Measurements from ENCODE around the gene PARP12.
"Not testable (repeated sequence)": the region's sequence is repeated elsewhere in the genome, so short reads cannot be mapped to it uniquely, and the experiment has no call there.

The PARP12 gene, protein sequence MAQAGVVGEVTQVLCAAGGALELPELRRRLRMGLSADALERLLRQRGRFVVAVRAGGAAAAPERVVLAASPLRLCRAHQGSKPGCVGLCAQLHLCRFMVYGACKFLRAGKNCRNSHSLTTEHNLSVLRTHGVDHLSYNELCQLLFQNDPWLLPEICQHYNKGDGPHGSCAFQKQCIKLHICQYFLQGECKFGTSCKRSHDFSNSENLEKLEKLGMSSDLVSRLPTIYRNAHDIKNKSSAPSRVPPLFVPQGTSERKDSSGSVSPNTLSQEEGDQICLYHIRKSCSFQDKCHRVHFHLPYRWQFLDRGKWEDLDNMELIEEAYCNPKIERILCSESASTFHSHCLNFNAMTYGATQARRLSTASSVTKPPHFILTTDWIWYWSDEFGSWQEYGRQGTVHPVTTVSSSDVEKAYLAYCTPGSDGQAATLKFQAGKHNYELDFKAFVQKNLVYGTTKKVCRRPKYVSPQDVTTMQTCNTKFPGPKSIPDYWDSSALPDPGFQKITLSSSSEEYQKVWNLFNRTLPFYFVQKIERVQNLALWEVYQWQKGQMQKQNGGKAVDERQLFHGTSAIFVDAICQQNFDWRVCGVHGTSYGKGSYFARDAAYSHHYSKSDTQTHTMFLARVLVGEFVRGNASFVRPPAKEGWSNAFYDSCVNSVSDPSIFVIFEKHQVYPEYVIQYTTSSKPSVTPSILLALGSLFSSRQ

GRCh38 chr7:140062528-140063299 lies at the start of gene PARP12:
TSS of gene PARP12 (minus strand) at chr7:140062951. CDS start at chr7:140062847, 104 bp downstream.
- ChIA-PET CTCF (interaction anchor here (1.0 to 2.0 kb wide), 2 partner anchors 13 to 113 kb away, joined by 3 to 4 read pairs; no protein-coding TSS in a partner anchor), POLR2A (no interaction called here)
- DNase-seq (ENCODE audit: extremely low spot score), result peak; percentile 93

DNA sequence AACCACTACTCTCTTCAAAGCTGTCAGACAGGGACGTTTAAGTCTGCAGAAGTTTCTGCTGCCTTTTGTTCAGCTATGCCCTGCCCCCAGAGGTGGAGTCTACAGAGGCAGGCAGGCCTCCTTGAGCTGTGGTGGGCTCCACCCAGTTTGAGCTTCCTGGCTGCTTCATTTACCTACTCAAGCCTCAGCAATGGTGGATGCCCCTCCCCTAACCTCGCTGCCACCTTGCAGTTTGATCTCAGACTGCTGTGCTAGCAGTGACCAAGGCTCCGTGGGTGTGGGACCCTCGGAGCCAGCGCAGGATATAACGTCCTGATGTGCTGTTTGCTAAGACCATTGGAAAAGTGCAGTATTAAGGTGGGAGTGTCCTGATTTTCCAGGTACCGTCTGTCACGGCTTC lies 46.0 kb upstream of the PARP12 start:
- DNase-seq (ENCODE audit: extremely low spot score); CTCF ChIA-PET; POLR2A ChIA-PET: not testable (repeated sequence)

More at GRCh38 chr7:140062528-140063299, at the start of gene PARP12:
- TF ChIP-seq CTCF (IDR thresholded peaks at IDR 0.05; ENCODE audit: control extremely low read depth, extremely low read depth, low read depth, missing control alignments), result peak; percentile 1

- POLR2A ChIA-PET, result no interaction called here
- TF ChIP-seq CTCF (IDR thresholded peaks at IDR 0.05; ENCODE audit: control extremely low read depth, extremely low read depth, low read depth, missing control alignments), result no peak
- DNase-seq (ENCODE audit: extremely low spot score), result no peak
- CTCF ChIA-PET, result interaction anchor here (2.1 kb wide), 1 partner anchor 10 kb away, joined by 5 read pairs; no protein-coding TSS in a partner anchor
These were observed 33.7 kb upstream of the PARP12 start for GRCh38 chr7:140096459-140096858.

DNA sequence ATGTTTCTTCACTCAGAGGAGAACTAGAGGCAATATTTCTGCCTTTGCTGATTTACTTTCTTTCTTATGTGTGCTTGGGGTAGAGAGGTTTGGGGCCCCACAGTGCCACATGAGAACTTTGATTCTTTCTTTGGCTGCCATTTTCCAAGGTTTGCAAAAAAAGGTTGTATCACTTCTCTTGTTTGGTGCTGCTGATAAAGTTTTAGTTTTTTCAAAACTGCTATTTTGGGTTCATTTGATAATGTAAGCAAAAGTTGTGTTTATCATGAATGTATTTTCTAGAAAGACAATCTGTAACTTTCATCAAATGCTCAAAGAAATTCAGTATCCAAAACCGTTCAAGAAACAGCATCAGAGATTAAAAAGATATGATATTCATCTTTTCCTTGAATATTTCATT lies 30.6 kb upstream of the PARP12 start:
- DNase-seq (ENCODE audit: extremely low spot score), result no peak
- CTCF ChIA-PET, result no interaction called here
- no peak for TF ChIP-seq CTCF (IDR thresholded peaks at IDR 0.05; ENCODE audit: control extremely low read depth, extremely low read depth, low read depth, missing control alignments)
- POLR2A ChIA-PET, result no interaction called here

DNA sequence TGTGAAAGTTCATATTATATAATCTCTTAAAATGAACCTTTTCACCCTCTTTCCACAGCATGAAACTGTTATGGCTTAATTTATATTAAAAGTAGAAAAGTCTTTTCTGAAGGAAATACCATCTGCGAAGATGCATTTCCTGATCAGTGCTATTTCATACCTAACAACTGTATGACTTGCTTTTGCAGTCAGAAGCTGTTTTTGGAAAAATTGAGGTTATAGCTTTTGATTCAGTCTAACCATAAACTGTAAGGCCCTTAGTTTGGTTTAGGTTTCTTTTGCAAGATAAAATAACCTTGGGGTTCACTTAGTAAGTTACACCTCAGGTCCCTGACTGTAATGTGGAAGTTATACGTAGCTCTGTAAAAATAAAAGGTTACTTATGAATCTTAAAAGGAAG lies 22.7 kb upstream of the PARP12 start:
- DNase-seq (ENCODE audit: extremely low spot score), result no peak
- ChIA-PET CTCF (interaction anchor here (1.0 to 1.4 kb wide), 3 partner anchors 8 to 16 kb away, joined by 3 to 5 read pairs (median 5); no protein-coding TSS in a partner anchor), POLR2A (no interaction called here)
- no peak for TF ChIP-seq CTCF (IDR thresholded peaks at IDR 0.05; ENCODE audit: control extremely low read depth, extremely low read depth, low read depth, missing control alignments)

DNA sequence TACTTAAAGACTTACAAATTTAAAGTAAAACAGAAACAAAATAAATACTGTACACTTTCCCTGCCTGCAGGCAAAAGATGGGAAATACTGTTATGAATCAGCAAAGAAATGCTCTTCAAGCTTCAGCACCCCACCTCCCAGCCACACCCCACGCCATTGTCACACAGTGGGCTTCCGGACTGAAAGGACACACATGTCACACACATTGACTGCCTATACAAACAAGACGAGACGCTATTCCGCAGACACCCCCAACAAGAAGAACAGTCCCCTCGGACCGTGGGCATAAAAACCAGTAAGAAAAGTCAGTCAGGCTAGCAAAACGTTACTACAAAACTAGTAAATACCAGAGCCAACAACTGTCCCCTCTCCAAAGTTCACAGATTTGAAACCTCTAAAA lies 22.2 kb upstream of the PARP12 start:
- POLR2A ChIA-PET, result no interaction called here
- no peak for TF ChIP-seq CTCF (IDR thresholded peaks at IDR 0.05; ENCODE audit: control extremely low read depth, extremely low read depth, low read depth, missing control alignments)
- CTCF ChIA-PET, result interaction anchor here (1.0 kb wide), 1 partner anchor 17 kb away, joined by 3 read pairs; no protein-coding TSS in a partner anchor
- DNase-seq (ENCODE audit: extremely low spot score), result peak; percentile 67

Measured in GM10248 (cell line).